Measurements from ENCODE around the gene PRDX4.
"Not testable (repeated sequence)": the region's sequence is repeated elsewhere in the genome, so short reads cannot be mapped to it uniquely, and the experiment has no call there.

Gene PRDX4

DNA sequence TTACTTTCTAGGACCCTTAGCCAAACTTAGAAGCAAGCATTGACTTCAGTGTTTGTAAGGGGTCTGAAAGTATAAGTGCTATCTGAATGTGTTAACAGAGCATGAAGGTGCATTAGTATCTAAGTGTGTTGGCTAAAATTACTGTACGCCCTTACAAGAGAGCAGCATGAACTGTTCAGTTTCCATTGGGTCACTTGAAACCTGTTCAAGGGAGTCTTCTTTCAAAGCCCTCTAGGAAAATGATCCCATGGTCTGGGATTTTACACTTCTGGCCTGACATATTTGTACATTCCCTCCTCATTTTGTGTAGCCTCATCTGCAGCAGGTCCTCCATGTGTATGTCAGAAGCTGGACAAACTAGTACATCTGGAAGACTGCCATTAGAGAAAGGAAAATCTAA is 3.2 kb downstream of the PRDX4 start:
- Histone ChIP-seq H3K4me3 (ENCODE audit: extremely low read depth, insufficient read depth, low read length, poor library complexity, severe bottlenecking) (no peak overlapping the region), H3K27ac (ENCODE audit: low read depth, low read length, severe bottlenecking) (no peak overlapping the region), H3K9me3 (ENCODE audit: control insufficient read depth, low read length) (no peaks in the 10 kb centered on the region), H3K4me1 (ENCODE audit: control insufficient read depth, insufficient read depth, low read length, poor library complexity, severe bottlenecking) (no peaks in the 10 kb centered on the region), H3K36me3 (ENCODE audit: control insufficient read depth, insufficient read depth, low read length) (peaks cover 19% of the 10 kb centered on the region)
- no CpG with 5 or more reads among the region's 1 CpG for WGBS, 2 experiments (ENCODE audit: insufficient coverage in 2 of 2)

DNA sequence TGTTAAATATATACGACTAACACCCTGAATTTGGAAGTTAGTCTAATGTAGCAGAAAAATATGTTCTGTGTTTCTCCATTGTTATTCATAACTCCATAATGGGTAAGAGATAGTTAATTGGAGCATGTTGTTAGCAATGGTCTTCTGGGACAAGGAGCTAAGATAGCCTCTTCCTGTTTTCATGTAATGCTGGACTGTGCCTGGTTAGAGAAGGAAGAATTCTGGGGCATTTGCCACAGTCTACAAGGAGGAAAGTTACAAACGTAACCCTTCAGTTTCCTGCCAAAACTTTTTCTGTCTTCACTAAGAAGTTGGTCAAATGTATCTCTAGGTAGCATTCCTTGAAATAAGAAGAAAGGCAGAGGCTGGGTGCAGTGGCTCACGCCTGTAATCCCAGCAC is 5.8 kb downstream of the PRDX4 start:
- 83% methylated on average over 1 of the region's 3 CpGs; no CpG with 5 or more reads in 1 of the 2 experiments for WGBS, 2 experiments (ENCODE audit: insufficient coverage in 2 of 2)
- peaks cover 31% of the 10 kb centered on the region for H3K36me3 ChIP-seq (ENCODE audit: control insufficient read depth, insufficient read depth, low read length)

DNA sequence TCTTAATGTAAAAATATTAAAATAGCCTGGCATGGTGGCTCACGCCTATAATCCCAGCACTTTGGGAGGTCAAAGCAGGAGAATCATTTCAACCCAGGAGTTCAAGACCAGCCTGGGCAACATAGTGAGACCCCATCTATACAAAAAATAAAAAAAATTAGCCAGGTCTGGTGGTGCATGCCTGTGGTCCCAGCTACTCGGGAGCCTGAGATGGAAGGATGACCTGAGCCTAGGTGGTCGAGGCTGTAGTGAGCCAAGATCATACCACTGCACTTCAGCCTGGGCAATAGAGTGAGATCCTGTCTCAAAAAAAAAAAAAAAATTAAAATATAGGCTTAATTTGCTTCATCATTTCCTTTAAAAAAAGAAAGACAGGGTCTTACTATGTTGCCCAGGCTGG is 9.2 kb downstream of the PRDX4 start:
- peaks cover 38% of the 10 kb centered on the region for H3K36me3 ChIP-seq (ENCODE audit: control insufficient read depth, insufficient read depth, low read length)
- H3K9me3 ChIP-seq (ENCODE audit: control insufficient read depth, low read length); H3K4me1 ChIP-seq (ENCODE audit: control insufficient read depth, insufficient read depth, low read length, poor library complexity, severe bottlenecking); H3K27ac ChIP-seq (ENCODE audit: low read depth, low read length, severe bottlenecking); H3K4me3 ChIP-seq (ENCODE audit: extremely low read depth, insufficient read depth, low read length, poor library complexity, severe bottlenecking): not testable (repeated sequence)
- 80 to 100% methylated on average over 1 of the region's 3 CpGs for WGBS, 2 experiments (ENCODE audit: insufficient coverage in 2 of 2)

More for the DNA sequence above, 5.8 kb downstream of the PRDX4 start:
- Histone ChIP-seq H3K4me1 (ENCODE audit: control insufficient read depth, insufficient read depth, low read length, poor library complexity, severe bottlenecking) (no peaks in the 10 kb centered on the region), H3K9me3 (ENCODE audit: control insufficient read depth, low read length) (no peaks in the 10 kb centered on the region), H3K4me3 (ENCODE audit: extremely low read depth, insufficient read depth, low read length, poor library complexity, severe bottlenecking) (no peak overlapping the region), H3K27ac (ENCODE audit: low read depth, low read length, severe bottlenecking) (no peak overlapping the region)

DNA sequence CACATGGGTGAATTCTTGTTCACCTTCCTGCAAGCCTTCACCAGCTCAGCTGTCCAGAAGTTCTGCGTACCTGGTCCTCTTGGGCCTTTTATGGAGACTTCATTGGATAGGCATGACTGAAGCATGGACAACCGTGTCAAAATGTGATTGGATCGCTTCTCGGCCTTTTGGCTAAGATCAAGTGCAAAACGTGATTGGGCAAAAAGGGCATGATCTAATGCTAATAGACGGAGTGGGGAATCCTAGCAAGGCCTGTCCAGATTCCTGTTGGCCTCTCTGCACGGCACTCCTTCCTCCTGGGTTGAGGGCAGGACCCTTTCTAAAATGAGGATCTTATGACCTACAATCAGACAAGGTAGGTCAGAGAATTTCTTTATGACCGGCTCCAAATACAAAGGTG is 24.9 kb downstream of the PRDX4 start:
- Histone ChIP-seq H3K36me3 (ENCODE audit: control insufficient read depth, insufficient read depth, low read length) (no peaks in the 10 kb centered on the region), H3K4me3 (ENCODE audit: extremely low read depth, insufficient read depth, low read length, poor library complexity, severe bottlenecking) (no peak overlapping the region), H3K9me3 (ENCODE audit: control insufficient read depth, low read length) (no peaks in the 10 kb centered on the region), H3K4me1 (ENCODE audit: control insufficient read depth, insufficient read depth, low read length, poor library complexity, severe bottlenecking) (no peaks in the 10 kb centered on the region), H3K27ac (ENCODE audit: low read depth, low read length, severe bottlenecking) (no peak overlapping the region)
- 79 to 97% methylated on average over 5 to 6 of the region's 8 CpGs for whole genome bisulfite sequencing, 2 experiments (ENCODE audit: insufficient coverage in 2 of 2)

DNA sequence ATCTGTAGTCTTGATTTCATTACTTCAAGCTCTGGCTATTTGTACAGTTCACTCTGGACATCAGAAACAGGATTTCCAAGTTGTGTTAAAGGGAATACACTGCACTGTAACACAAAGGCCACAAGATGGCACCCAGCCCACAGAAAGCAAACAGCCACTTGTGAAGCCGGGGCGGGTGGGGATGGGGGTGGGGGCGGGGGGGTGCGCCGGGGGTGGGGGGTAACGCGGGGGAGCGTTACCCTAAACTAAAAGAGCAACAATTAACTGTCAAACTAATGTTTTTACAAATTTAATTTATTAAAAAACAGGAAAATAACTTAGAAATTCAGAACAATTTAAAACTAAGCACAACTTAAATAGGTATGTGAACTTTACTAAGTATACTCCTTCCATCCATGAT is 27.3 kb downstream of the PRDX4 start:
- no peaks in the 10 kb centered on the region for H3K36me3 ChIP-seq (ENCODE audit: control insufficient read depth, insufficient read depth, low read length)
- no peaks in the 10 kb centered on the region for H3K4me1 ChIP-seq (ENCODE audit: control insufficient read depth, insufficient read depth, low read length, poor library complexity, severe bottlenecking)
- no peak overlapping the region for H3K27ac ChIP-seq (ENCODE audit: low read depth, low read length, severe bottlenecking)
- no CpG with 5 or more reads among the region's 8 CpGs for WGBS, 2 experiments (ENCODE audit: insufficient coverage in 2 of 2)
- no peak overlapping the region for H3K4me3 ChIP-seq (ENCODE audit: extremely low read depth, insufficient read depth, low read length, poor library complexity, severe bottlenecking)
- H3K9me3 ChIP-seq (ENCODE audit: control insufficient read depth, low read length) = no peaks in the 10 kb centered on the region

DNA sequence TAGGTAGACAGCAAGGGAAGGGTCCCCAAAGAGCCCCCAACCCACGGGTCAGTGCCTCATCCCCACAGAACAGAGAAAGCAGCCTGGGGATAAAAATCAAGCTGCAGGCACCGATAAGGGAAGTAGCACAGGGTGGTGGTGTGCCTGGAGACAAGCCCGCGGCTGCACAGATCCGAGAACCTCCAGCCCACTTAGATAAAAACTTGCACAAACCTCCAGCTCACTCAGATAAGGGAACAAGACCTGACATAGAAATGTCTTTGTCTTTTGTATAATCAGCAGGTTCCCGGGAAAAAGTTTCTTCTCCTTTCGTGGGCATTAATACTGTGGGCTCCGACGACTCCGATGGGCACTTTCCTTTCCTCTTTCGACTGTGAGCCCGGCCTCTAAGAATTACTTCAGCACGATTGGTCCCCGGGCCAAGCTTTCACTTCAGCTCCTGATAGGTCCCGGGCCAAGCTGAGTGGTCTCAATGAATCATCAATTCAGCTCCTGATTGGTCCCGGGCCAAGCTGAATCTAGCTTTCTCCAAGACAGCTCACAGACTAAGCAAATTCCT is 32.4 kb downstream of the PRDX4 start:
- H3K4me1 ChIP-seq (ENCODE audit: control insufficient read depth, insufficient read depth, low read length, poor library complexity, severe bottlenecking) = no peaks in the 10 kb centered on the region
- H3K9me3 ChIP-seq (ENCODE audit: control insufficient read depth, low read length) = no peaks in the 10 kb centered on the region
- peaks cover 39% of the 10 kb centered on the region for H3K36me3 ChIP-seq (ENCODE audit: control insufficient read depth, insufficient read depth, low read length)
- H3K27ac ChIP-seq (ENCODE audit: low read depth, low read length, severe bottlenecking) = no peak overlapping the region
- no peak overlapping the region for H3K4me3 ChIP-seq (ENCODE audit: extremely low read depth, insufficient read depth, low read length, poor library complexity, severe bottlenecking)
- 90 to 94% methylated on average over 7 to 9 of the region's 16 CpGs for WGBS, 2 experiments (ENCODE audit: insufficient coverage in 2 of 2)

DNA sequence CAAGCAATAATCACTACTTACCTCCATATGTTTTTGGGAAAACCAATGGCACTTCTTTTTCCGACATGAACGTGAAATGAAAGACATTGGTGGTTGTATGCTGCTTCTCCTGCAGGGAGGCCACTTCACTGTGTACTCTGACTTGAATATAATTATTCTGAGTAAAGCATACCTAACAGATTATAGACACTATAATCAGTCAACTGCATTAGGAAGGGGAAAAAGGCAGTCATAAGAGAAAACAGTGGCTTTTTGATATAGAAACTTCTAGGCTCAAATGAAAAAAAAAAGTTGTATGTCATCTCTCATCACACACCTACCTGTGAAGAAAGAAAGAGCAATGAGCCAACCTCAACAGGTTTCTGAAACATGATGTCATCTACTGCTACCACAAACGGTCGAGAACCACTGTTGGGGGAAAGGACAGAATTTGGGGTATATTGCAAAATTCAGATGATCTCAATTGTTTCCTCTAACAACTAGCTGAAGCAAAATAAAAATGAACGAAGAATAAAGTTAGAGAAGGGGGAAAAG is 37.4 kb downstream of the PRDX4 start:
- no CpG with 5 or more reads among the region's 5 CpGs for WGBS, 2 experiments (ENCODE audit: insufficient coverage in 2 of 2)
- no peaks in the 10 kb centered on the region for H3K9me3 ChIP-seq (ENCODE audit: control insufficient read depth, low read length)

DNA sequence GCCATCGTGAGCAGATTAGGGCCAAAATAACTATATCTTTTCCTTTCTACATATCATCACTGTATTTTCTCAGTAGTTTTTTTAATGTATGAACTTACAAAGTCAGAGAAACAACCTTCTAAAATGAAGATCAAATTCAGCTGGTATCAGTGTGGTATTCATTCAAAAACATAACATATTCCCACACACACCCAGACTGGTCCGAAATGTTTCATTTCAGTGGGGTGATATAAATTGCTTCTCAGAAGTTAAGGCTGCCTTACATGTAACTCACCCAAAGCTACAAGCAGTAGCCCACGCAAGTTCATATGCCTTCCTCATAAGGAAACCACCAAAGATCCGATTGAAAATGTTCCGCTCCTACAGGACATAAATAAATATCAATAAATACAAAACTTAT is 37.9 kb downstream of the PRDX4 start:
- no peak overlapping the region for H3K27ac ChIP-seq (ENCODE audit: low read depth, low read length, severe bottlenecking)
- no peak overlapping the region for H3K4me3 ChIP-seq (ENCODE audit: extremely low read depth, insufficient read depth, low read length, poor library complexity, severe bottlenecking)
- WGBS, 2 experiments (ENCODE audit: insufficient coverage in 2 of 2) = no CpG with 5 or more reads among the region's 5 CpGs
- no peaks in the 10 kb centered on the region for H3K4me1 ChIP-seq (ENCODE audit: control insufficient read depth, insufficient read depth, low read length, poor library complexity, severe bottlenecking)
- H3K36me3 ChIP-seq (ENCODE audit: control insufficient read depth, insufficient read depth, low read length) = peaks cover 74% of the 10 kb centered on the region
- no peaks in the 10 kb centered on the region for H3K9me3 ChIP-seq (ENCODE audit: control insufficient read depth, low read length)

More for the DNA sequence above, 37.4 kb downstream of the PRDX4 start:
- Histone ChIP-seq H3K4me3 (ENCODE audit: extremely low read depth, insufficient read depth, low read length, poor library complexity, severe bottlenecking) (no peak overlapping the region), H3K27ac (ENCODE audit: low read depth, low read length, severe bottlenecking) (no peak overlapping the region), H3K36me3 (ENCODE audit: control insufficient read depth, insufficient read depth, low read length) (peaks cover 73% of the 10 kb centered on the region), H3K4me1 (ENCODE audit: control insufficient read depth, insufficient read depth, low read length, poor library complexity, severe bottlenecking) (no peaks in the 10 kb centered on the region)

DNA sequence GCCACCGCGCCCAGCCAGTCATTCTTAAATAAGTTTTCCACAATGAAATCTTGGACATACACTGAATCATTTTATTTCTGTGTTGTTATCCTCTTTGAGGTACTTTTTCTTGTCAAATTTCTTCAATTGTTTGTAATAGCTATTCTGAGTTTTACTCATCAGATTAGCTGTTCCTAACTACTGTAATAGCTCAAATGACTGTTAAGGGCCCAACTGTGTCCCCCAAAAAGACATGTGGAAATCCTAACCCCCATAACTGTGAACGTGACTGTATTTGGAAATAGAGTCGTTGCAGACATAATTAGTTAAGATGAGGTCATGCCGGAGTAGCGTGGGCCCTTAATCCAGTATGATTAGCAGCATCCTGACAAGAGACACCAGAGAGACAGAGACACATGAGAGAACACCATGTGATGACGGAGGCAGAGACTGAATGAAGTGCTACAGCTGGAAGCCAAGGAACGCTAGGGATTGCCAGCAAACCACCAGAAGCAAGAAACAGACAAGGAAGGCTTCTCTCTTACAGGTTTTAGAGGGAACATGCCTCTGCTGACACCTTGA is 52.9 kb downstream of the PRDX4 start:
- Histone ChIP-seq H3K4me3 (ENCODE audit: extremely low read depth, insufficient read depth, low read length, poor library complexity, severe bottlenecking) (no peak overlapping the region), H3K9me3 (ENCODE audit: control insufficient read depth, low read length) (no peaks in the 10 kb centered on the region), H3K27ac (ENCODE audit: low read depth, low read length, severe bottlenecking) (no peak overlapping the region), H3K4me1 (ENCODE audit: control insufficient read depth, insufficient read depth, low read length, poor library complexity, severe bottlenecking) (no peaks in the 10 kb centered on the region), H3K36me3 (ENCODE audit: control insufficient read depth, insufficient read depth, low read length) (peaks cover 48% of the 10 kb centered on the region)
- 98 to 100% methylated on average over 2 to 5 of the region's 8 CpGs for WGBS, 2 experiments (ENCODE audit: insufficient coverage in 2 of 2)

DNA sequence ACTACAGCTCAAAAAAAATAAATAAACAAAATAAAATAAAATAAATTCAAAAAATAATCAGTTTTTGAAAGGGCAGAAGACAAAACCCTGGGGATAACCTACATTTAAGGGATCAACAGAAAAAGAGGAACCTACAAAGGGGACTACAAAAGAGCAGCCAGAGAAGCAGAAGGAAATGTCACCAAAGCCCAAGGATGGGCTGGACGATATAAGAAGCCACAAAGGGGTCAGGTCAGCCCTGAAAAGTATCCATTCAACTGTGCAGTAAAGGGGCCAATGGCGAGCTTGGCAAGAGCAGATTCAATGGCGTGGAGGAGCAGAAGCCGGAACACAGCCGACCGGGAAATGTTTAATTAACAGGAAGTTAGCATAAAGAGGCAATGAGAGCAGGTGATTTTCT is 58.9 kb downstream of the PRDX4 start:
- H3K4me3 ChIP-seq (ENCODE audit: extremely low read depth, insufficient read depth, low read length, poor library complexity, severe bottlenecking) = no peak overlapping the region
- H3K27ac ChIP-seq (ENCODE audit: low read depth, low read length, severe bottlenecking) = no peak overlapping the region
- H3K4me1 ChIP-seq (ENCODE audit: control insufficient read depth, insufficient read depth, low read length, poor library complexity, severe bottlenecking) = no peaks in the 10 kb centered on the region
- no peaks in the 10 kb centered on the region for H3K9me3 ChIP-seq (ENCODE audit: control insufficient read depth, low read length)
- WGBS, 2 experiments (ENCODE audit: insufficient coverage in 2 of 2) = 75 to 100% methylated on average over 1 to 4 of the region's 6 CpGs
- H3K36me3 ChIP-seq (ENCODE audit: control insufficient read depth, insufficient read depth, low read length) = peaks cover 62% of the 10 kb centered on the region

DNA sequence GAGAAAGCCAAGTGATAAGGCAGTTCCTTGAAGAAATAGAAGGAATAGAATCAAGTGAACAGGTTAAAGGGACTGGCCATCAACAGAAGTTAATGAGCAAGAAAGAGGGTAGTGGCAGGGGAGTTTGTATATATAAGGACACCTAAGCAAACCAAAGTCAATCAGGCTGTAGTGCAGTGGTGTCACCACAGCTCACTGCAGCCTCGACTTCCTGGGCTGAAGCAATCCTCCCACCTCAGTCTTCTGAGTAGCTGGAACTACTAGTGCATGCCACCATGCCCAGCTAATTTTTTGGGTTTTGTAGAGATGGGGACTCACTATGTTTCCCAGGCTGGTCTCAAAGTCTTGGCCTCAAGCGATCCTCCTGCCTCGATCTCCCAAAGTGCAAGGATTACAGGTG is 59.9 kb downstream of the PRDX4 start:
- 89 to 100% methylated on average over 1 to 3 of the region's 3 CpGs for WGBS, 2 experiments (ENCODE audit: insufficient coverage in 2 of 2)
- Histone ChIP-seq H3K4me1 (ENCODE audit: control insufficient read depth, insufficient read depth, low read length, poor library complexity, severe bottlenecking) (no peaks in the 10 kb centered on the region), H3K27ac (ENCODE audit: low read depth, low read length, severe bottlenecking) (no peak overlapping the region), H3K4me3 (ENCODE audit: extremely low read depth, insufficient read depth, low read length, poor library complexity, severe bottlenecking) (no peak overlapping the region), H3K9me3 (ENCODE audit: control insufficient read depth, low read length) (no peaks in the 10 kb centered on the region), H3K36me3 (ENCODE audit: control insufficient read depth, insufficient read depth, low read length) (peaks cover 61% of the 10 kb centered on the region)

All from mesodermal cell (in vitro differentiated cells).